MG63 (cell line): ENCODE measurements around the gene NTN5. TPM values are rescaled to one million over a fixed set of nuclear protein-coding genes. Genes with fewer than 3 reads are reported as not detected.
"Not testable (repeated sequence)": the region's sequence is repeated elsewhere in the genome, so short reads cannot be mapped to it uniquely, and the experiment has no call there.

Source experiments
- DNase-seq: peaks from one replicate; pipeline ENCODE4 v3.0.0-alpha.2; 2020
- H3K27me3 ChIP-seq: fragments of 250-450 bp; sonication (Bioruptor Pico); 2 replicates; pipeline ENCODE4 v1.5.1; 2020; ENCODE audit warnings: mild to moderate bottlenecking, moderate library complexity
- H3K36me3 ChIP-seq: fragments of 250-450 bp; sonication (Bioruptor Pico); 2 replicates; pipeline ENCODE4 v1.5.1; 2020; ENCODE audit warnings: mild to moderate bottlenecking, moderate library complexity
- H3K4me3 ChIP-seq: fragments of 250-450 bp; sonication (Bioruptor Pico); 2 replicates; pipeline ENCODE4 v1.5.1; 2020; ENCODE audit warnings: mild to moderate bottlenecking, moderate library complexity
- H3K9me3 ChIP-seq: fragments of 250-450 bp; sonication (Bioruptor Pico); 2 replicates; pipeline ENCODE4 v1.5.1; 2020; ENCODE audit warnings: mild to moderate bottlenecking, moderate library complexity
- total RNA-seq: library from RNA; depleted of rRNA; stranded (reverse); fragments of >200 nt; shearing (Covaris generic); gene quantifications from 2 replicates; pipeline ENCODE4 v1.2.3, GENCODE V29; 2014; ENCODE audit warnings: low replicate concordance

Gene NTN5
- total RNA-seq, 1 experiment from 2014 or later, result not detected

DNA sequence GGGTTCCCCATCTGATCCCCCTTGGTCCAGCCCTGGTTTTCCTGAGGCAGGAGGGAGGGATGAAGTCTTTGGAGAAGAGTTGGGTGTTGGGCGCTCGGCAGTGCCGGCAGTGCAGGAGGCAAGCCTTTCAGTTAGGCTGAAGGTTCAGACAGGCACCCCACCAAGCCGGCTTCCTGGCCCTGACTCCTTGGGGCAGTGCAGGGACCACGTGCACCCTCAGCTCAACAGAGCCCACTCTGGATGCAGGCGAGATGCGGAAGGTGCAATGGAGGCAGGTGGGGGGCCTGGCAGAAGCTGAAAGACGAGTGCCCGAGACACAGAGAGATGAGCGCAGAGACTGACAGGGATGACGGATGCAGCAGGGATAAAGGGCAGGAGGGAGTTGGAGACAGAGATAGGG, 35.7 kb upstream of the NTN5 start:
- no peak for DNase-seq

DNA sequence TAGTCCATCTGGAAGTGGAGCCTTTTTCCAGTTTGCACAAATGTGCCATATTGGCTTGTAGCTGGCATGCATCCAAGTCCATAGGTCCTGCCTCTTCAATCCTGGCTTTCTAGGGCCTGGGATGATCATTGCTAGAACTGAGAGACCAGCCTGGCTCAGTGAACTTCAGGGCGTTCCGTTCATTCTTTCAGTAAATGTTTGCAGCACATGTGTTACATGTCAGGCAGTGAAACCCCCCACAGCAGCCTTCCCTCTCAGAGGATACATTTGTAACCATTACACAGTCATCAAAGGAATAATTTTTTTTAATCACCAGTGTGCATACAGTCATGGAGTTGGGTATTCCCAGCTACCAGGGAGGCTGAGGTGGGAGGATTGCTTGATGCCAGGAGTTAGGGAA, 32.6 kb upstream of the NTN5 start:
- Histone ChIP-seq H3K27me3 (no peaks in the 10 kb centered on the region), H3K9me3 (no peaks in the 10 kb centered on the region), H3K4me3 (no peak overlapping the region), H3K36me3 (no peaks in the 10 kb centered on the region)
- no peak for DNase-seq

More for the DNA sequence above, 35.7 kb upstream of the NTN5 start:
- H3K27me3 ChIP-seq, result no peaks in the 10 kb centered on the region
- H3K9me3 ChIP-seq, result no peaks in the 10 kb centered on the region
- H3K36me3 ChIP-seq, result no peaks in the 10 kb centered on the region
- no peak overlapping the region for H3K4me3 ChIP-seq

DNA sequence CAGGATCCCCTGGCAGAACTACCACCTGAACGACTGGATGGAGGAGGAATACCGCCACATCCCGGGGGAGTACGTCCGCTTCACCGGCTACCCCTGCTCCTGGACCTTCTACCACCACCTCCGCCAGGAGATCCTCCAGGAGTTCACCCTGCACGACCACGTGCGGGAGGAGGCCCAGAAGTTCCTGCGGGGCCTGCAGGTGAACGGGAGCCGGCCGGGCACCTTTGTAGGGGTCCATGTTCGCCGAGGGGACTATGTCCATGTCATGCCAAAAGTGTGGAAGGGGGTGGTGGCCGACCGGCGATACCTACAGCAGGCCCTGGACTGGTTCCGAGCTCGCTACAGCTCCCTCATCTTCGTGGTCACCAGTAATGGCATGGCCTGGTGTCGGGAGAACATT, 30.5 kb upstream of the NTN5 start:
- no peak for DNase-seq
- Histone ChIP-seq H3K4me3 (no peak overlapping the region), H3K27me3 (no peaks in the 10 kb centered on the region), H3K36me3 (no peaks in the 10 kb centered on the region), H3K9me3 (0 out of 2 replicates have a peak, but pooled peaks cover 2% of the 10 kb centered on the region)

DNA sequence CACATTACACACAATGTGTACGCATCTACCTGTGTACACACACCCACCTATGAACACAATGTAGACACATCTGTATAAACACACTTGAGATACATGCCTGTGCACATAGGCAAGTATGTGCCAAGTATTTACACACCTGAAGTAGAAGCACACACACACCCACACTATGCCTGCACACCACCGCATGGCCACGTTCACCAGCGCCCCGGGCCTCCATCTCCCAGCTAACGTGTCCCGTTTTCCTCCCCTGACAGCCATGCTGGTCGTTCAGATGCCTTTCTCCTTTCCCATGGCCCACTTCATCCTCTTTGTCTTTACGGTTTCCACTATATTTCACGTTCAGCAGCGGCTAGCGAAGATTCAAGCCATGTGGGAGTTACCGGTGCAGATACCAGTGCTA, 29.9 kb upstream of the NTN5 start:
- Histone ChIP-seq H3K4me3 (no peak overlapping the region), H3K27me3 (no peaks in the 10 kb centered on the region), H3K9me3 (0 out of 2 replicates have a peak, but pooled peaks cover 2% of the 10 kb centered on the region), H3K36me3 (no peaks in the 10 kb centered on the region)
- no peak for DNase-seq

DNA sequence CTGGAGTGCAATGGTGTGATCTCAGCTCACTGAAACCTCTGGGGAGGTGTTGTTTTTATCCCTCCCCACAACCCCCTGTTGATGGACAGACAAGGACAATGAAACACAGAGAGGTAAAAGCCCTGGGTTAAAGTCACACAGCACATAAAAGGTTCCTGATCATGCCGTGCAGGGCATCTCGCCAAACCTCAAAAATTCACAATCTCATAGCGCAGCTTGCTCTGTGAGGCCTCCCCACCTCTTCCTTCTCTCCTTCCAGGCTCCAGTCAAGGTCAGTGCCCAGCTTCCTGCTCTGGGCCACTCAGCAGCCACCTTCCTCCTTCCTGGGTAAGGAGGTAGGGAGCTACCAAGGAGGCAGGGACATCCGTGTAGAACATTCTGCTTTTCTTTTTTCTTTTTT, 25.2 kb upstream of the NTN5 start:
- Histone ChIP-seq H3K27me3 (no peaks in the 10 kb centered on the region), H3K4me3 (no peak overlapping the region), H3K36me3 (no peaks in the 10 kb centered on the region), H3K9me3 (0 out of 2 replicates have a peak, but pooled peaks cover 2% of the 10 kb centered on the region)
- peak; percentile 60 for DNase-seq

DNA sequence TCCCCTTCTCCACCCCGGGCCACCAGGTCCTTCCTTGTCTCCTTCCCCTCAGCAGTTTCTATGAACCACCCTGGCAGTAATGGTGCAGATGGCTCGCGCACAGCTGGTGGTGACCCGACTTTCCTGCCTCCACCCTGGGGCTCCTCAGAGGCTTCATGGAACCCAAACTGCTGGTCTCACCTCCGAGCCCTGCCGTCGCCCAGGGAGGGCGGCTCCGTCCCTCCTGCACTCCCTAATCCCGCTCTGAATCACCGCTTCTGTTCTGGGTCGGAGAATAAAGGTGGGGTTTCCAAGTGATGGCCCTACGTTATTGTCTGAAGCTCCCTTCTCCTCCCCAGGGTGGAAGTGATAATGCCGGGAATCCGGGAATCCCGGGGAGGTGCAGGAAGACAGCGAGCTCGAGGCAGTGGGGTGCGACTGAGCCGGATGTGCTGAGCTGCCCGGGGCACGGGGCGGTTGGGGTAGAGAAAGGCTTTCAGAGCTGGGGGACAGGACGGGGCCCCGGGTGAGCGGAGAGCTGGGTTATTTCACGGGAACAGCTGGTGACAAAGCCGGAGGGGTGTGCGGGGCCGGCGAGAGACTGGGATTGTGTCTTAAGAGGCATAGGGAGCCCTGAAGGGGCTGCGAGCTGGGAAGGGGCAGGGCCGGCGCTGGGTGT, 23.7 kb upstream of the NTN5 start:
- Histone ChIP-seq H3K4me3 (no peak overlapping the region), H3K9me3 (0 out of 2 replicates have a peak, but pooled peaks cover 2% of the 10 kb centered on the region), H3K27me3 (no peaks in the 10 kb centered on the region), H3K36me3 (no peaks in the 10 kb centered on the region)
- DNase-seq, result no peak

DNA sequence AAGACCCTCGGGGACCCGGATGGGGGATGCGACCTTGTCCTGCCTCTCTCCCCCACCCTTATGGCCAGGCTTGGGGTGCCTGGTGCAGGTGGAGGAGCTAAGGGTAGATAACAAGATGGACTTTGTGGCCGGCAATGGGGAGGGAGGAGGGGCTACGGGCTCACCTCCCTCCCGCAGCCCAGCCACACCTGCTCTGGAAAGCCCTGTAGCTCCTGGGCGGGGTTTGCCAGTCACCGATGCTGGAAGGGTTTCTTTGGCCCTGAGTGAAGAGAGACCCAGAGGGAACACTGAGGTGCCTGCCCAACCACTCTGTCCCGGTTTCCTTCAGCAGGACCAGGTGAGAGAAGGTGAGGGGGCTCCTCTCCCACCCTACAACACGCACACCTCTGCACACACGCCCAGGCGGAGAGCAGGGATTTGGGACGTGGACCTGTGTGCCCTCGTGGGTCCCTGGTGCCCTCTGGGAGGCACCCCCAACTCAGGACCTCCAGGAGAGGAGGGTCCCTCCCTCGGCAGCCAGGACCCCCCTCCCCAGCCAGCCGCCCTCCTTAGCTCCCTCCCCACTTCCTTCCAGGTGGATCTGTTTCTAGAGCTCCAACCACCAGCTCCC, 23.0 kb upstream of the NTN5 start, which contains the start of gene FUT2:
Gene FUT2 (plus strand): TSS at position 229 of the 610 bp plus-strand sequence. CDS start 6,986 bp downstream, outside the sequence.
- DNase-seq, result no peak
- H3K9me3 ChIP-seq, result 0 out of 2 replicates have a peak, but pooled peaks cover 2% of the 10 kb centered on the region
- no peak within 1 kb of the TSS for H3K4me3 ChIP-seq
- no peaks in the 10 kb centered on the region for H3K36me3 ChIP-seq
- no peaks in the 10 kb centered on the region for H3K27me3 ChIP-seq

DNA sequence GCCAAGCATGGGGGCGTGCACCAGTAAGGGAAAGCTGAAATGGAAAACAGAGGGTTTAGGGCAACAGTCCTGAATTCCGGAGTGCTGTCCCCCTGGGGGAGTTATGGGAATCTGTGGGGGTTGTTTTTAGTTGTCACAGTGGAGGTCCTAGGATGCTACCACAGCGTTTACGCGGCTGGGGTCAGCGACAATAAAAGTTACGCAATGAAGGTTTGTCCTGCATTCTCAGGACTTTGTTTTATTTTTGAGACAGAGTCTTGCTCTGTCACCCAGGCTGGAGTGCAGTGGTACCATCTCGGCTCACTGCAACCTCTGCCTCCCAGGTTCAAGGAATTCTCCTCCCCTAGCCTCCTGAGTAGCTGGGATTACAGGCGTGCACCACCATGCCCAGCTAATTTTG, 20.8 kb upstream of the NTN5 start:
- H3K36me3 ChIP-seq, H3K4me3 ChIP-seq: not testable (repeated sequence)

DNA sequence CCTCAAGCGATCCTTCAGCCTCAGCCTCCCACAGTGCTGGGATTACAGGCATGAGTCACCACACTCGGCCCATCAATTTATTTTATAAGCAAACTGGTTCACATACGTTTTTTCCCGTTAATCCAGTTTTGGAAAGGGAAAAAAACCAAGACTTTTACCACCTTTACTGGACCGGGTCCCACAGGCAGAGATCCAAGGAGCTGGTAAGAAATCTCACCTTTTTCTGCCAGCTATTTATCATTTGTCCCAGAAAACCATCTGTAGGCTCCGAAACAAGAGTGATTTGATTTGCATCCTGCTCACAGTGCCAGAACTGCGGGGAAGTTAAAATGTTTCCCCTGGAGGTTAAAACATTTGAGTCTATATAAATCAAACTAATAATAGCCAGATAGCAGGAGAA, 16.6 kb upstream of the NTN5 start:
- H3K9me3 ChIP-seq, result no peaks in the 10 kb centered on the region

More for the DNA sequence above, 20.8 kb upstream of the NTN5 start:
- H3K27me3 ChIP-seq, H3K9me3 ChIP-seq, DNase-seq: not testable (repeated sequence)

DNA sequence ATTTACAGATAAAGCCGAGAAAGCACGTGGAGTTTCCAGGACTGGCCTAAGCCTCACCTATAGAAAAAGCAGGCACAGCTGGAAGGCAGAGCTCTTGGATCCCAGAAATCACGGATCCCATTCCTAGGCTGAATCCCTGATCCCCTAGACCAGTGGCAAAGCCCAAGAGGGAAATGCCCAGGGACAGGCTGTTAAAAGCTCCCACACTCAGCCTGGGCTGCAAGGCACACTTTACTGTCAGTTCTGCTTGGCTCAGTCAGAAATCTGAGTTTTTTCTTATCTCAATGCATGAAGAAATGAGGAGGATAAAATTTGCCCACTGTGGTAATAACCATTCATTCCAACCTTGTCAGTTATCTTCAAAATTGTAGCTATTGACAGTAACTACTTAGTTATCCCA, 15.0 kb upstream of the NTN5 start:
- DNase-seq, result no peak

More for the DNA sequence above, 16.6 kb upstream of the NTN5 start:
- Histone ChIP-seq H3K36me3 (no peaks in the 10 kb centered on the region), H3K4me3 (no peak overlapping the region), H3K27me3 (no peaks in the 10 kb centered on the region)
- no peak for DNase-seq

DNA sequence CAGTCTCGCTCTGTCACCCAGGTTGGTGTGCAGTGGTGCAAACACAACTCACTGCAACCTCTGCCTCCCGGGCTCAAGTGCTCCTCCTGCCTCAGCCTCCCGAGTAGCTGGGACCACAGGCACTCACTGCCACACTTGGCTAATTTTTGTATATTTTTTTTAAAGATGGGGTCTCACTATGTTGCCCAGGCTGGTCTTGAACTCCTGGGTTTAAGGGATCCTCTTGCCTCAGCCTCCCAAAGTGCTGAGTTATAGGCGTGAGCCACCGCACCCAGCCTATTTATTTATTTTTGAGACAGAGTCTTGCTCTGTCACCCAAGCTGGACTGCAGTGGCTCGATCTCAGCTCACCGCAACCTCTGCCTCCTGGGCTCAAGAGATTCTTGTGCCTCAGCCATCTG, 13.8 kb upstream of the NTN5 start:
- H3K27me3 ChIP-seq, H3K36me3 ChIP-seq: not testable (repeated sequence)

More for the DNA sequence above, 15.0 kb upstream of the NTN5 start:
- no peaks in the 10 kb centered on the region for H3K9me3 ChIP-seq
- no peak overlapping the region for H3K4me3 ChIP-seq
- H3K27me3 ChIP-seq, result no peaks in the 10 kb centered on the region
- H3K36me3 ChIP-seq, result no peaks in the 10 kb centered on the region

DNA sequence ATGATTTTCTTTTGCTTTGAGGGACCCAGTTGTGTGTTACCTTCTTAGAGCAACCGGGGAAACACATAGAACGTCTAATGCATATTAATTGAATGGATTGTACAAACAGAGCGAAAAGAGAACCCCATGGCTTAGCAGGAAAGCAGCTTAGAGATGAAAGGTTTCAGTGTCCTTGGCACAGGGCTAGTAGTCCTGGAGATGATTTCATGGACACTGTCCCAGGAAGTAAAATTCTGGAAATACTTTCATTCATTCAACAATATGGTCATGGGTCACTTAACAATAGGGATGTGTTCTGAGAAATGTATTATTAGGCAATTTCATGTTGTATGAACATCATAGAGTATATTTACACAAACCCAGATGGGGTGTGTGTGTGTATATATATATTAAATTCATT, 13.3 kb upstream of the NTN5 start:
- no peaks in the 10 kb centered on the region for H3K36me3 ChIP-seq
- no peak overlapping the region for H3K4me3 ChIP-seq
- H3K9me3 ChIP-seq, result no peaks in the 10 kb centered on the region
- no peak for DNase-seq
- no peaks in the 10 kb centered on the region for H3K27me3 ChIP-seq

More for the DNA sequence above, 13.8 kb upstream of the NTN5 start:
- not testable (repeated sequence) for H3K4me3 ChIP-seq, DNase-seq, H3K9me3 ChIP-seq

DNA sequence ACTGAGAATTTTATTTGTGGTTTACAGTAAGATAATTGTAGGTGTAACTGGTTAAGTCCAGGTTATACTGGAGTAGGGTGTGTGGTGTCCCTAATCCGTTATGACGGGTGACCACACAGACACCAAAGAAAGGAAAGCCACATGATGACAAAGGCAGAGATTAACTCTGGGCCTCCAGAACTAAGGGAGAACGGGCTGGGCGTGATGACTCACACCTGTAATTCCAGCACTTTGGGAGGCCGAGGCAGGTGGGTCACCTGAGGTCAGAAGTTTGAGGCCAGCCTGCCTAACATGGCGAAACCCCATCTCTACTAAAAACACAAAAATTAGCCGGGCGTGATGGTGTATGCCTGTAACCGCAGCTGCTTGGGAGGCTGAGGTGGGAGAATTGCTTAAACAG, 12.8 kb upstream of the NTN5 start:
- no peak for DNase-seq
- Histone ChIP-seq H3K27me3 (no peaks in the 10 kb centered on the region), H3K4me3 (no peak overlapping the region), H3K9me3 (no peaks in the 10 kb centered on the region), H3K36me3 (no peaks in the 10 kb centered on the region)

DNA sequence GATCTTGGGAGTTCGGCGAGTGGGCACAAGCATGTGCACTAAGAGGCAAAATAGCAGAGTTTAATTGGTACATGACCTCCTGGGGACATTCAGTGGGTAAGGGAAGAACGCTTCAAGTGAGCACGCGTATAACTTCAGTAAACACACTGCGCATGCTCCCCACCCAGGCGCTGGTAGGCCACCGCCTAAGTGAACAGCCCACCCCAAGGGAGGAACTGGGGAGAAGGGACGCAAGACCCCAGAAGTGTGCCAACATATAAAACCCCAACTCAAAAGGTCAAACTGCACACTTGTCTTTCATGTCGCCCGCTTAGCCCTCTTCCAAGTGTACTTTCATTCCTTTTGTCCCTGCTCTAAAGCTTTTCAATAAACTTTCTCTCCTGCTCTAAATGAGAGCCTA, 10.5 kb upstream of the NTN5 start:
- Histone ChIP-seq H3K4me3 (no peak overlapping the region), H3K9me3 (no peaks in the 10 kb centered on the region), H3K27me3 (no peaks in the 10 kb centered on the region), H3K36me3 (no peaks in the 10 kb centered on the region)
- DNase-seq, result no peak

DNA sequence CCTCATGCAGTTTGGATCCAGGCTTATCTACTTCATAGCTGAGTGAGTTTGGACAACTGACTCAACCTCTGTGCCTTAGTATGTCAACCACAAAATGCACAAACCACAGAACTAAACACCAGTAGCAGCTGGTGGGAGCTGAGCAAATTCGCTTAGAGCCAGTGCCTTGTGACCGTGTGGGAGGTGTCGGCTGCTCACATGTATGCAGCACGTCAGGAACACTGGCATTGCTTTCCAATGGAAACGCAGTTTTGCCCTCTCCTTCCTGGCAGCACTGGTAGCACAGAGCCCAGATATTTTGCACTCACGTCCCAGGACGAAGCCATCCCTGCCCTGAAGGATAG, 8.3 kb upstream of the NTN5 start:
- H3K27me3 ChIP-seq, result no peaks in the 10 kb centered on the region
- H3K9me3 ChIP-seq, result no peaks in the 10 kb centered on the region
- H3K36me3 ChIP-seq, result no peaks in the 10 kb centered on the region
- no peak overlapping the region for H3K4me3 ChIP-seq
- DNase-seq, result peak; percentile 46

DNA sequence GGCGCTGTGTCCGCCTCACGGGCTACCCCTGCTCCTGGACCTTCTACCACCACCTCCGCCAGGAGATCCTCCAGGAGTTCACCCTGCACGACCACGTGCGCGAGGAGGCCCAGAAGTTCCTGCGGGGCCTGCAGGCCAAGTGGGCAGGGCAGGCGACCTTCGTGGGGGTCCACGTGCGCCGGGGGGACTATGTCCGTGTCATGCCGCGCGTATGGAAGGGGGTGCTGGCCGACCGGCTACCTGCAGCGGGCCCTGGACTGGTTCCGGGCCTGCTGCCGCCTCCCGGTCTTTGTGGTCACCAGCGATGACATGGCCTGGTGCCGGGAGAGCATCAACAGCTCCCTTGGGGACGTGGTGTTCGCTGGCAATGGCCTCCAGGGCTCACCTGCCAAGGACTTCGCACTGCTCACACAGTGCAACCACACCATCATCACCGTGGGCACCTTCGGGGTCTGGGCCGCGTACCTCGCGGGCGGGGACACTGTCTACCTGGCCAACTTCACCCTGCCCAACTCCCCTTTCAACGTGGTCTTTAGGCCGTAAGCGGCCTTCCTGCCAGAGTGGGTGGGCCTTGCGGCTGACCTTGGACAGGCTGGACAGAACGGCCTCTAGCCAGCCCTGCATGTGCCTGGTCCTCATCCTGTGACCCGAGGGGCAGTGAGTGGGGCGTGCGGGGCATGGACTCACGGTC, 7.8 kb upstream of the NTN5 start:
- no peaks in the 10 kb centered on the region for H3K36me3 ChIP-seq
- DNase-seq, result no peak
- no peaks in the 10 kb centered on the region for H3K27me3 ChIP-seq
- H3K9me3 ChIP-seq, result no peaks in the 10 kb centered on the region
- no peak overlapping the region for H3K4me3 ChIP-seq

DNA sequence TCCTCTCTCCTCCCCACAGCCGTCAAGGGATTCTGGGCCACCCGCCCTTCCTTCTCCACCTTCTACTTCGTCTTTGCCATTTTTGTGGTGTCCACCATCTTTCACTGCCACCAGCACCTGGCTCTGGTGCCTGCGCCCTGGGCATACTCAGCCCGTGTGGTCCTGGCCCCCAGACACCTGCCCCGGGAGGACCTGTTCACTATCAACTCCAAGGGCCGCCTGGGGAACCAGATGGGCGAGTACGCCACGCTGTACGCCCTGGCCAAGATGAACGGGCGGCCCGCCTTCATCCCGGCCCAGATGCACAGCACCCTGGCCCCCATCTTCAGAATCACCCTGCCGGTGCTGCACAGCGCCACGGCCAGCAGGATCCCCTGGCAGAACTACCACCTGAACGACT, 7.2 kb upstream of the NTN5 start:
- H3K36me3 ChIP-seq, H3K4me3 ChIP-seq, H3K9me3 ChIP-seq, H3K27me3 ChIP-seq, DNase-seq: not testable (repeated sequence)

DNA sequence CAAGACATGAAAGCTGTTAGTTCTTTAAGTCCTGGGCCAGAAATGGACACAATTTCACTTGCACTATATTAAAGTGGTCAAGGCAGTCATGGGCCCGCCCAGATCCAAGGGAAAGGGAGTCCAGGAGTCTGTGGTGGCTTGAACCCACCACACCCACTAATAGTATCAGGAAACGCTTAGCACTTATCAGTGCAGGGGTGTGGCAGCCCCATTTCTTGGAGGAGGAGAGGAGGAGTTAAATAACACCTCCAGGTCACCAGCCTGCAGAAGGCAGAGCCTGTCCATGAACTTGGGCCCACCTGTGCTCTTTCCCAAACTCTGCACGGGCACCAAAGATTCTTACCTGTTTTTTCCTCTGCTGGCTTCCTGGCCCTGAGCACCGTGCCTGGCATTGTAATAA, 5.4 kb upstream of the NTN5 start:
- Histone ChIP-seq H3K9me3 (no peaks in the 10 kb centered on the region), H3K27me3 (no peaks in the 10 kb centered on the region), H3K4me3 (no peak overlapping the region), H3K36me3 (no peaks in the 10 kb centered on the region)
- no peak for DNase-seq
